Adrenal gland (tissue), 5 donors: ENCODE data around the gene ABCB4.

Experiments used
- POLR2A ChIP-seq, 2 donors: fragments of 450-650 bp; IDR thresholded peaks; one replicate each; pipeline ENCODE4 v1.6.1; 2017; ENCODE audit warnings: antibody characterized with exemption in 2 of 2, mild to moderate bottlenecking in 2 of 2, moderate library complexity in 1 of 2
- TF ChIP-seq, protein P1 (sequence below), 6 experiments: fragments of 450-650 bp in 4 of 6; fragments of 200-600 bp in 2 of 6; sonication (generic) in 1 of 6; IDR thresholded peaks; 1 replicate in 5 of 6; 2 replicates in 1 of 6; pipeline versions ENCODE4 v1.5.1 to v1.8.0; 2016 to 2021; ENCODE audit warnings: antibody characterized with exemption in 6 of 6, mild to moderate bottlenecking in 2 of 6, moderate library complexity in 1 of 6
- donor health status: DM: no; HTN: no; CAD: no.

DNA sequence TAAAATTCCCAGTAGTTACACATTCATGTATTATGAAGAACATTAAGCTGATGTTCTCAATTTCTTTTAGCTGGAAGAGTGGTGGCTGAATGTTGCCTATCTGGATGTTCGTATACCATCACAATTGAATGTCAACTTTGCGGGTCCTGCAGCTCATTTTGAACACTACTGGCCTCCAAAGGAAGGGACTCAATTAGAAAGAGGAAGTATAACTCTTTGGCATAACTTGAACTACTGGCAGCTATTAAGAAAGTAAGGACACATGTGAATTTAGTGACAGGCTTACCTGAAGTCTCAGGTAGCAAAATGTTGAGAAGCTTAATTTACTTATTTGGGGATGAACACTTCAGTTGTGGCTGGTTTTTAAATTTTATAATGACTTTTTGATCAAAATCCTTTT, 114.2 kb downstream of the ABCB4 start:
- no peak for TF ChIP-seq POLR2A (IDR thresholded peaks at IDR 0.05)
- TF ChIP-seq, protein P1, sequence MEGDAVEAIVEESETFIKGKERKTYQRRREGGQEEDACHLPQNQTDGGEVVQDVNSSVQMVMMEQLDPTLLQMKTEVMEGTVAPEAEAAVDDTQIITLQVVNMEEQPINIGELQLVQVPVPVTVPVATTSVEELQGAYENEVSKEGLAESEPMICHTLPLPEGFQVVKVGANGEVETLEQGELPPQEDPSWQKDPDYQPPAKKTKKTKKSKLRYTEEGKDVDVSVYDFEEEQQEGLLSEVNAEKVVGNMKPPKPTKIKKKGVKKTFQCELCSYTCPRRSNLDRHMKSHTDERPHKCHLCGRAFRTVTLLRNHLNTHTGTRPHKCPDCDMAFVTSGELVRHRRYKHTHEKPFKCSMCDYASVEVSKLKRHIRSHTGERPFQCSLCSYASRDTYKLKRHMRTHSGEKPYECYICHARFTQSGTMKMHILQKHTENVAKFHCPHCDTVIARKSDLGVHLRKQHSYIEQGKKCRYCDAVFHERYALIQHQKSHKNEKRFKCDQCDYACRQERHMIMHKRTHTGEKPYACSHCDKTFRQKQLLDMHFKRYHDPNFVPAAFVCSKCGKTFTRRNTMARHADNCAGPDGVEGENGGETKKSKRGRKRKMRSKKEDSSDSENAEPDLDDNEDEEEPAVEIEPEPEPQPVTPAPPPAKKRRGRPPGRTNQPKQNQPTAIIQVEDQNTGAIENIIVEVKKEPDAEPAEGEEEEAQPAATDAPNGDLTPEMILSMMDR (IDR thresholded peaks at IDR 0.05), result no peak
